ENCODE measurements around the gene ZDHHC23. TPM values are rescaled to one million over a fixed set of nuclear protein-coding genes. Genes with fewer than 3 reads are reported as not detected.

Gene ZDHHC23
- total RNA-seq, 3 donors from 2014 or later = 31.4 to 66.7 (median 36.1) TPM

- ATAC-seq (no peak), DNase-seq (no peak)
- Histone ChIP-seq H3K4me1 (ENCODE audit: low read depth) (no peaks in the 10 kb centered on the region), H3K36me3 (ENCODE audit: low read depth) (no peaks in the 10 kb centered on the region), H3K4me3 (no peak overlapping the region), H3K9me3 (peaks cover 11% of the 10 kb centered on the region)
- TF ChIP-seq CTCF (IDR thresholded peaks at IDR 0.05) = no peak
- intact Hi-C loops (cut with DNase I, micrococcal nuclease) = no loop called here
Measured at GRCh38 chr3:113977822-113978221, 30.0 kb downstream of the ZDHHC23 start.

- Histone ChIP-seq H3K36me3 (ENCODE audit: low read depth) (no peaks in the 10 kb centered on the region), H3K4me1 (ENCODE audit: low read depth) (no peaks in the 10 kb centered on the region), H3K9me3 (no peaks in the 10 kb centered on the region), H3K4me3 (no peak overlapping the region)
- ATAC-seq (no peak), DNase-seq (no peak)
- TF ChIP-seq CTCF (IDR thresholded peaks at IDR 0.05) = no peak
- intact Hi-C loops (cut with DNase I, micrococcal nuclease) = no loop called here
Measured at GRCh38 chr3:113979916-113980315, 32.1 kb downstream of the ZDHHC23 start.

- Histone ChIP-seq H3K36me3 (ENCODE audit: low read depth) (no peaks in the 10 kb centered on the region), H3K9me3 (no peaks in the 10 kb centered on the region), H3K4me3 (no peak overlapping the region), H3K4me1 (ENCODE audit: low read depth) (no peaks in the 10 kb centered on the region)
- no peak for DNase-seq
- TF ChIP-seq CTCF (IDR thresholded peaks at IDR 0.05) = no peak
- ATAC-seq = no peak
- intact Hi-C loops (cut with DNase I, micrococcal nuclease) = no loop called here
Measured at GRCh38 chr3:113981803-113982202, 34.0 kb downstream of the ZDHHC23 start.

GRCh38 chr3:113983544-113983943 is 35.7 kb downstream of the ZDHHC23 start:
- Histone ChIP-seq H3K4me1 (ENCODE audit: low read depth) (no peaks in the 10 kb centered on the region), H3K36me3 (ENCODE audit: low read depth) (no peaks in the 10 kb centered on the region), H3K4me3 (no peak overlapping the region), H3K9me3 (no peaks in the 10 kb centered on the region)
- no peak for ATAC-seq
- intact Hi-C loops (cut with DNase I, micrococcal nuclease) = no loop called here
- TF ChIP-seq CTCF (IDR thresholded peaks at IDR 0.05) = no peak
- no peak for DNase-seq

- H3K4me3 ChIP-seq = no peak overlapping the region
- intact Hi-C loops (cut with DNase I, micrococcal nuclease) = no loop called here
- no peaks in the 10 kb centered on the region for H3K36me3 ChIP-seq (ENCODE audit: low read depth)
- DNase-seq (no peak), ATAC-seq (peak; percentile 49)
- no peaks in the 10 kb centered on the region for H3K4me1 ChIP-seq (ENCODE audit: low read depth)
- no peak for TF ChIP-seq CTCF (IDR thresholded peaks at IDR 0.05)
- H3K9me3 ChIP-seq = no peaks in the 10 kb centered on the region
Measured at GRCh38 chr3:113985541-113985940, 37.7 kb downstream of the ZDHHC23 start.

- DNase-seq (no peak), ATAC-seq (peak; percentile 70)
- Histone ChIP-seq H3K4me1 (ENCODE audit: low read depth) (no peaks in the 10 kb centered on the region), H3K4me3 (no peak overlapping the region), H3K9me3 (no peaks in the 10 kb centered on the region), H3K36me3 (ENCODE audit: low read depth) (no peaks in the 10 kb centered on the region)
- TF ChIP-seq CTCF (IDR thresholded peaks at IDR 0.05) = no peak
- intact Hi-C loops (cut with DNase I, micrococcal nuclease) = no loop called here
Measured at GRCh38 chr3:114005481-114005880, 57.7 kb downstream of the ZDHHC23 start.
